ENCODE measurements around the gene NRXN3. TPM values are rescaled to one million over a fixed set of nuclear protein-coding genes. Genes with fewer than 3 reads are reported as not detected.
"Not testable (repeated sequence)": the region's sequence is repeated elsewhere in the genome, so short reads cannot be mapped to it uniquely, and the experiment has no call there.

Gene NRXN3
- polyA plus RNA-seq, 1 of the 3 experiments (the other 2 are of a cell fraction): 1.6 TPM

GRCh38 chr14:78487573-78487972 lies 317.4 kb downstream of the NRXN3 start:
- CTCF ChIA-PET; H3K9ac ChIP-seq; H3K79me2 ChIP-seq (ENCODE audit: insufficient read depth); H3F3A ChIP-seq (replicated peaks; ENCODE audit: insufficient read depth); POLR2A ChIA-PET; H3K27ac ChIP-seq (ENCODE audit: low read depth in 2 of 2, low read length in 1 of 2); H3K9me3 ChIP-seq; H4K20me1 ChIP-seq (ENCODE audit: insufficient read depth); H3K4me2 ChIP-seq; H3K4me1 ChIP-seq (ENCODE audit: control insufficient read depth in 1 of 2, insufficient read depth in 2 of 2, low read depth in 1 of 2, low read length in 1 of 2); H3K9me2 ChIP-seq; H2AFZ ChIP-seq (ENCODE audit: low read depth); H3K27me3 ChIP-seq (ENCODE audit: insufficient read depth); DNase-seq; H3K4me3 ChIP-seq (ENCODE audit: low read depth in 2 of 2, low read length in 1 of 2); H3K36me3 ChIP-seq (replicated peaks in 1 of 2; ENCODE audit: control insufficient read depth in 1 of 2, insufficient read depth in 2 of 2, low read length in 1 of 2): not testable (repeated sequence)
- WGBS (ENCODE audit: low lambda C conversion rate): 10% methylated on average over 2 of the region's 2 CpGs

- Histone ChIP-seq H3K4me2 (no peak overlapping the region), H3F3A (replicated peaks; ENCODE audit: insufficient read depth) (no peaks in the 10 kb centered on the region), H3K4me3 (ENCODE audit: low read depth in 2 of 2, low read length in 1 of 2) (no peak overlapping the region), H3K9me2 (no peaks in the 10 kb centered on the region), H4K20me1 (ENCODE audit: insufficient read depth) (no peaks in the 10 kb centered on the region), H3K36me3 (replicated peaks in 1 of 2; ENCODE audit: control insufficient read depth in 1 of 2, insufficient read depth in 2 of 2, low read length in 1 of 2) (no peaks in the 10 kb centered on the region), H3K27ac (ENCODE audit: low read depth in 2 of 2, low read length in 1 of 2) (no peak overlapping the region), H3K9me3 (no peaks in the 10 kb centered on the region), H3K9ac (no peak overlapping the region), H3K79me2 (ENCODE audit: insufficient read depth) (no peaks in the 10 kb centered on the region), H3K27me3 (ENCODE audit: insufficient read depth) (no peaks in the 10 kb centered on the region), H3K4me1 (ENCODE audit: control insufficient read depth in 1 of 2, insufficient read depth in 2 of 2, low read depth in 1 of 2, low read length in 1 of 2) (no peaks in the 10 kb centered on the region), H2AFZ (ENCODE audit: low read depth) (no peak overlapping the region)
- ChIA-PET POLR2A (no interaction called here), CTCF (interaction anchor here (1.1 kb wide), 1 partner anchor 40 kb away, joined by 4 read pairs; no protein-coding TSS in a partner anchor)
- TF ChIP-seq TAF1 (IDR thresholded peaks at IDR 0.05; ENCODE audit: borderline replicate concordance, low read depth, low read length) (no peak), MAX (IDR thresholded peaks at IDR 0.05; ENCODE audit: low read depth) (no peak), EZH2phosphoT487 (IDR thresholded peaks at IDR 0.05; ENCODE audit: borderline replicate concordance, low read depth) (no peak), GATA2 (CRISPR knock-in tag; IDR thresholded peaks at IDR 0.05) (no peak), FOSL2 (IDR thresholded peaks at IDR 0.05; ENCODE audit: borderline replicate concordance, low read depth) (no peak), TEAD4 (IDR thresholded peaks at IDR 0.05; ENCODE audit: borderline replicate concordance, insufficient read depth) (no peak), NFIC (IDR thresholded peaks at IDR 0.05; ENCODE audit: borderline replicate concordance) (no peak), ZBTB33 (IDR thresholded peaks at IDR 0.05; ENCODE audit: borderline replicate concordance, low read depth) (no peak), RAD21 (IDR thresholded peaks at IDR 0.05; ENCODE audit: low read length) (no peak), NRF1 (IDR thresholded peaks at IDR 0.05; ENCODE audit: low read depth, low read length) (no peak), RXRA (IDR thresholded peaks at IDR 0.05; ENCODE audit: borderline replicate concordance, low read depth) (no peak), USF1 (IDR thresholded peaks at IDR 0.05; ENCODE audit: borderline replicate concordance, low read depth) (no peak), CHD2 (IDR thresholded peaks at IDR 0.05; ENCODE audit: low read length, partially characterized antibody) (no peak)
- no peak for DNase-seq
- WGBS (ENCODE audit: low lambda C conversion rate): 18% methylated on average over 4 of the region's 4 CpGs
These were observed 318.8 kb downstream of the NRXN3 start for GRCh38 chr14:78488938-78489337.

Data from SK-N-SH (cell line).